GM18868 (cell line): ENCODE results near the gene DNAH1.

Source experiments
- ATAC-seq: cut with Tn5 transposase; IDR thresholded peaks from one replicate; pipeline ENCODE4 v1.9.1; 2021; ENCODE audit warnings: mild to moderate bottlenecking, moderate library complexity; ENCODE audit not compliant: unreplicated experiment

The DNAH1 gene

GRCh38 chr3:52443791-52444687, 127.9 kb downstream of the DNAH1 start:
- ATAC-seq, result no peak

- peak; percentile 90 for ATAC-seq
Measured at GRCh38 chr3:52444860-52445793, 129.0 kb downstream of the DNAH1 start, which contains the start of gene SEMA3G. Gene SEMA3G, minus strand, starts transcription at chr3:52445103. Its CDS starts 76 bp downstream, at chr3:52445027.

- no peak for ATAC-seq
Measured at GRCh38 chr3:52446042-52446441, 129.9 kb downstream of the DNAH1 start.

- ATAC-seq, result peak; percentile 62
Measured at GRCh38 chr3:52446631-52447511, 130.8 kb downstream of the DNAH1 start.

GRCh38 chr3:52447512-52448355, 131.6 kb downstream of the DNAH1 start:
- ATAC-seq, result no peak
